HG03097 (cell line): Measurements from ENCODE around the gene P2RX2.

Source experiments
- ATAC-seq: cut with Tn5 transposase; IDR thresholded peaks from one replicate; pipeline ENCODE4 v1.9.1; 2021; ENCODE audit not compliant: unreplicated experiment, low FRiP score

Gene P2RX2

GRCh38 chr12:132618683-132619043 is at the start of gene P2RX2:
TSS of gene P2RX2 (plus strand) at chr12:132618776. CDS start at chr12:132618817, 41 bp downstream.
- ATAC-seq: no peak

- no peak for ATAC-seq
Measured at GRCh38 chr12:132568826-132569480, 49.6 kb upstream of the P2RX2 start.

GRCh38 chr12:132569856-132570480 is 48.6 kb upstream of the P2RX2 start:
- no peak for ATAC-seq

GRCh38 chr12:132570635-132571034 is 47.9 kb upstream of the P2RX2 start:
- ATAC-seq: no peak

- ATAC-seq: no peak
Measured at GRCh38 chr12:132571051-132571450, 47.5 kb upstream of the P2RX2 start.

- no peak for ATAC-seq
Measured at GRCh38 chr12:132571598-132571997, 47.0 kb upstream of the P2RX2 start.

GRCh38 chr12:132572106-132572505 is 46.5 kb upstream of the P2RX2 start:
- ATAC-seq: no peak

- no peak for ATAC-seq
Measured at GRCh38 chr12:132572801-132573760, 45.5 kb upstream of the P2RX2 start.

- no peak for ATAC-seq
Measured at GRCh38 chr12:132574271-132574996, 44.1 kb upstream of the P2RX2 start.

- no peak for ATAC-seq
Measured at GRCh38 chr12:132575661-132576060, 42.9 kb upstream of the P2RX2 start.

GRCh38 chr12:132576701-132577100 is 41.9 kb upstream of the P2RX2 start:
- no peak for ATAC-seq

- ATAC-seq: no peak
Measured at GRCh38 chr12:132577191-132577920, 41.2 kb upstream of the P2RX2 start.

GRCh38 chr12:132578118-132578517 is 40.5 kb upstream of the P2RX2 start:
- ATAC-seq: no peak

- no peak for ATAC-seq
Measured at GRCh38 chr12:132578826-132579225, 39.8 kb upstream of the P2RX2 start.

GRCh38 chr12:132579744-132580143 is 38.8 kb upstream of the P2RX2 start:
- no peak for ATAC-seq

GRCh38 chr12:132580701-132581292 is 37.8 kb upstream of the P2RX2 start:
- no peak for ATAC-seq

- no peak for ATAC-seq
Measured at GRCh38 chr12:132581348-132582057, 37.1 kb upstream of the P2RX2 start.

- ATAC-seq: no peak
Measured at GRCh38 chr12:132582058-132582420, 36.5 kb upstream of the P2RX2 start.
